HS-5 (cell line): ENCODE measurements around the gene CHORDC1.
"Not testable (repeated sequence)": the region's sequence is repeated elsewhere in the genome, so short reads cannot be mapped to it uniquely, and the experiment has no call there.

Experiments
- DNase-seq: peaks from one replicate; pipeline ENCODE4 v3.0.0-alpha.2; 2012; ENCODE audit warnings: low read depth

CHORDC1 gene

GRCh38 chr11:90216611-90217010 lies 6.2 kb downstream of the CHORDC1 start:
- no peak for DNase-seq

GRCh38 chr11:90213322-90213721 lies 9.5 kb downstream of the CHORDC1 start:
- DNase-seq: no peak

- no peak for DNase-seq
These were observed 14.0 kb downstream of the CHORDC1 start for GRCh38 chr11:90208857-90209256.

GRCh38 chr11:90207992-90208391 lies 14.9 kb downstream of the CHORDC1 start:
- not testable (repeated sequence) for DNase-seq

GRCh38 chr11:90204832-90205646 lies 17.8 kb downstream of the CHORDC1 start:
- no peak for DNase-seq

GRCh38 chr11:90204407-90204806 lies 18.4 kb downstream of the CHORDC1 start:
- DNase-seq: no peak

- DNase-seq: no peak
These were observed 20.5 kb downstream of the CHORDC1 start for GRCh38 chr11:90202342-90202741.

GRCh38 chr11:90197377-90197776 lies 25.5 kb downstream of the CHORDC1 start:
- no peak for DNase-seq

GRCh38 chr11:90192869-90193582 lies 29.8 kb downstream of the CHORDC1 start:
- no peak for DNase-seq

GRCh38 chr11:90189011-90189410 lies 33.8 kb downstream of the CHORDC1 start:
- DNase-seq: no peak

- no peak for DNase-seq
These were observed 35.0 kb downstream of the CHORDC1 start for GRCh38 chr11:90187839-90188238.

GRCh38 chr11:90179923-90180322 lies 42.9 kb downstream of the CHORDC1 start:
- no peak for DNase-seq

- DNase-seq: no peak
These were observed 44.1 kb downstream of the CHORDC1 start for GRCh38 chr11:90178751-90179150.

GRCh38 chr11:90176069-90176468 lies 46.8 kb downstream of the CHORDC1 start:
- no peak for DNase-seq

GRCh38 chr11:90171359-90171758 lies 51.5 kb downstream of the CHORDC1 start:
- no peak for DNase-seq

- no peak for DNase-seq
These were observed 54.3 kb downstream of the CHORDC1 start for GRCh38 chr11:90168571-90168970.

- DNase-seq: not testable (repeated sequence)
These were observed 55.1 kb downstream of the CHORDC1 start for GRCh38 chr11:90167704-90168103.

- not testable (repeated sequence) for DNase-seq
These were observed 55.8 kb downstream of the CHORDC1 start for GRCh38 chr11:90166982-90167573.
